Limb (tissue), 2 donors: ENCODE results near the gene GAL3ST2.
A peak's percentile ranks its signal among the peaks of the same experiment; 100 is the strongest.

Experiments used
- DNase-seq, 2 donors: peaks; one replicate each; pipeline ENCODE4 v3.0.0-alpha.2; 2016; ENCODE audit errors: extremely low spot score in 2 of 2

Gene GAL3ST2

DNA sequence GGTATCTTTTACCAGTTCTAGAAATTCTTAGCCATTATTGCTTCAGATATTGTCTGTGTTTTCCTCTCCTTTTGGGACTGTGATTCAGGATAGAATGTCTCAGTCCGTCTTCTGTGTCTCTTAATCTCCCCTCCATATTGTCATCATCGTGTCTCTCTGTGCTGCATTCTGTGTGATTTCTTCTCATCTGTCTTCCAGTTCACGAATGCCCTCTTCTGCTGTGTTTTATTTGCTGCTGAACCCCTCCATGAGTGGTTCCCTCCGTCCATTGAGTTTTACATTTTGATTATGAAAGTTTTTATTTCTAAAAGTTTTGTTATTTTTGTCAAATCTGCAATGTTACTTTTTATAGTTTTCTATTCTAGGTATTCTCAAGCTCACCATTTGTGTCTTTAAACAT lies 30.5 kb upstream of the GAL3ST2 start:
- DNase-seq = no peak

DNA sequence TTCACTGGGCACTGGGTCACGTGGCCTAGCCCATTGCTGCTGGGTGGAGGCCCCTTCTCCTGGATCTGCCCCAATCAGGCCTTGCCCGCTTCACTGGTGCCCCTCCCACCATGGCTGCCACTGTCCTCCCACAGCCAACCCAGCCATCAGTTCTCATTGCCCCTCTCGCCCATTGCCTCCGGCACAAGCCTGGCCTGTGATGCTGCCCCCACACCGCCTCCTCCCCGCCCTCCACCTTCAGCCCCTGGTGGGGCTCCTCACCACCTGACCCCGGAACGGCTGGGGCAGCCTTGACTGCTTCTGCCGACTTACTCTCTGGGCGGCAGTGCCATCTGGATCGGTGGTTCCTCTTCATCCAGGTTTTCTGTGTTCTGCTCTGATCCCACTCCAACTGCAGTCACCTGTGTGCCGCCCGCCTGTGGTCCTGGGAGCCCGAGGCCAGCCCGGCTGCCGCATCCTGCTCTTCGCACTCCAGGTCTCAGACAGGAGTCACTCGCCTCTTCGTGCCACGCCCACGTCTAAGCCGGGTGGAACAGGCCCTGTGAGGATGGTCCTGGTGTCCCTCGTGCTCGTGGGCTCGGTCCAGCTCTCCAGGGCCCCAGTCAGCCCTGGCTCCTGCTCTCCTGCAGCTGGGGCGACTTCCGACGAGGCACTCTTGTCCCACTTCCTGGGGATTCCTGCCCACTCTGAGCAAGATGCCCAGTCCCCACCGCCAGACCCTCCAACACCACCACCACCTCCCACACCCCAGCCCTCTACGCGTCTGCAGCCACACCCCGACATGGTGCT lies 28.0 kb upstream of the GAL3ST2 start:
- DNase-seq = no peak

DNA sequence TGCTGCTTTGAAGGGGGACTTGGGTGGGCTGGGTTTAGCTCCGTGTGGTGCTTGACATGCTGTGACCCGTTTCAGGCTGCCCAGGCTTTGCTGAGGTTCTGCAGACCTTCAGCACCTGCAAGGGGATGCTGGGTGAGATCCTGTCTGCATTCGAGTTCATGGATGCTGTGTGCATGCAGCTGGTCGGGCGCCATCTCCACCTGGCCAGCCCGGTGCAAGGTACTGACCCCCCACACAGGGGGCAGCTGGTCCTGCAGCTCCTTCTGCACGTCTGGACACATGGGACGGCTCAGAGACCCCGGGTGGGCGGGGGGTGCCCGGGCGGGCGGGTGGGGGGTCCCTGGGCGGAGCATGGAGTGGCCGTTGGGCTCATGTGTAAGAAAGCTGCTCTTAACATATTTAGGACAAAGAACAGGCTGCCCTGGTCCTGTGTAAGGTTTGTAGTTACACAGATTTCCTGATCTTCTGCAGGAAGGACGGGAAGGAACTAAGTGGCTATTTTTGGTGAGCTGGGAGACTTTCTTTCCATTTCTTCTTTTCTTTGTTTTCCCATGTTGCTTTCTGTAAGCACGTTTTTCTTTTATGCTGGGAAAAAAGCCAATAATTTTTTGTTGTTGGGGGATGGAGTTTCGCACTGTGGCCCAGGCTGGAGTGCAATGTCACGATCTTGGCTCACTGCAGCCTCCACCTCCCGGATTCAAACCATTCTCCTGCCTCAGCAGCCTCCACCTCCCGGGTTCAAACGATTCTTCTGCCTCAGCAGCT lies 26.4 kb upstream of the GAL3ST2 start:
- no peak for DNase-seq

DNA sequence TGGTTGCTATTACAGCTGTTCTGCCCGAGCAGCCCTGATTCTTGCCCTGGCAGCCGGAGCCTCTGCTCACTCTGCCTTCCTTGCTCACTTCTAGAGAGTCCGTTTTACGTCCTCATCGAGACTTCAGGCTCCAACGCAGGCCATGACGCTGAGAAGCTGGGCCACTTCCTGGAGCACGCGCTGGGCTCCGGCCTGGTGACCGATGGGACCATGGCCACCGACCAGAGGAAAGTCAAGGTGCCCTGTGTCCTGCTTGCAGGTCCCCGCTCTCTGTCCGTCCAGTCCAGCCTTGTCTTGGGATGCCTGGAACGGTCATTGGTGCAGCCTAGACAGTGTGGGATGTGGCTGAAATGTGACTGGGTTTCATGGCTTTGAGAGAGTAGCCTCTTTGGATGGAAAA lies 25.5 kb upstream of the GAL3ST2 start:
- no peak for DNase-seq

DNA sequence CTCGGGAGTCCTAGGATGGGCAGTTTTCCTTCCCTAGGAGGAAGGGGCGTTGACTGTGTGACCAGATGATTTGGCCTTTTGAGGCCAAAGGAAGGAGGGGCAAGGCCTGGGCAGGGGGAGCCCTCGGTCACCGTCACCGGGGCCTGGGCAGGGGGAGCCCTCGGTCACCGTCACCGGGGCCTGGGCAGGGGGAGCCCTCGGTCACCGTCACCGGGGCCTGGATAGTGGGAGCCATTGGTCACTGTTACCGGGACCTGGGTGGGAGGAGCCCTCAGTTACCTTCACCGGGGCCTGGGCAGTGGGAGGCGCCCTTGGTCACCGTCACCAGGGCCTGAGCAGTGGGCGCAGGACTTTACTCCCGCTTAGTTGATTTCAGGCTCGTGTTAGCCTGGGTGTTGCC lies 24.8 kb upstream of the GAL3ST2 start:
- no peak for DNase-seq

DNA sequence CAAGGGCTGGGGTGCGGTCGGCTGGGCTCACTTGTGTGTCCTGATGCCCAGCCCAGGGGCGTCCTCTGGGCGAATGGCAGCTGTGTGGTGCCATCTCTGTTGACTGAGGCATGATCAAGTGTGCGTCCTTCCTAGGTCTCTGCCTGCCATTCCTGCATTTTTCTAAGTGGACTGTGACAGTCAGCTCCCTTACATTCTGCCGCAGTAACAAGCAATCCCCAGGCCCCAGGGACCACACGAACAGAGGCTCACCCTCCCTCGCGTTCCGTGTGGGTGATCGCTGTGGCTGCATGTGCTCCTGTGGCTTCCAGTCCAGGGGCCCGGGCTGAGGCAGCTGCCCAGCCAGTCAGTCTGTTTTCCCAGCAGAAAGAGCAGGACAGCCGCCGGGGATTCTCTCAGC lies 24.4 kb upstream of the GAL3ST2 start:
- DNase-seq = no peak

DNA sequence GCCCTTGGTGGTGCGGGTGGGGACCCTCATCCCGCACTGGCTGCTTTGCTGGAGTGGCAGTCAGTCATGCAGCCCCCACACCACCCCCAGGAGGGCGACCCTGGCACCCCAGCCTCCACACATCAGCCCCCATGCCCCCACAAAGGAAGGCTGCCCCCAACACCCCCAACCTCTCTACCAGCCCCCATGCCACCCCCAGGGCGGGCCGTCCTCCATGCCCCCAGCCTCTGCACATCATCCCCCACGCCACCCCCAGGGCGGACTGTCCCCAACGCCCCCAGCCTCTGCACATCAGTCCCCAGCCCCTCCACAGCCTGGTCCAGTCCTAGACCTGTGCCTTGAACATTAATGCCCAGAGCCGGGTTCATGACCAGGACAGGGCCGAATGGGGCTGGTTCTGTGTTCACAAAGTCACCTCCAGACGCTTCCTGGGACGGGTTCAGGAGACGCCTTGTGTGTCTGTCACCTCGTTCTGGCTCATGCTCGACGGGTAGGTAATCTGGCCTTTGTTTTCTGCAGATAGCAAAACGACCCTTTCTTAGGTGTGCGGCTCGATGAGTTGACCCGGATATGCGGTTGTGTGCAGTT lies 23.8 kb upstream of the GAL3ST2 start:
- DNase-seq = no peak

DNA sequence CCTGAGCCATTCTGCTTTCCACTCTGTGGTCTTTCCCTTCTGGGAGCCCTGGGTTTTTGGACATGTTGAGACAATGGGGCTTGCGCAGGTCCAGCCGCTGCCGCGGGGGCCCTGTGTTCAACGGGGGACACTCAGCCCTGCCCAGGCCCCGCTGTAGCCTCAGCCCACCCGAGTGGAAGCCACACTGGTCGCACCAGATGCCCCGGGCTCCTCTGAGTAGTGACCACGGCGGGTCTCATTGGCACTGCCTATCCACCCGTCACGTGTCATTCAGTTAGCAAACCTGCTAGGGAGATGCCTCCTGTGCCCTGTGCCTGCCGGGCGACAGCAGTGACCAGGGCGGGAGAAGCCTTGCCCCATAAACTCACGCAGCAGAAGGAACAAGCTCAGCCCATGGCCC lies 23.1 kb upstream of the GAL3ST2 start:
- no peak for DNase-seq

DNA sequence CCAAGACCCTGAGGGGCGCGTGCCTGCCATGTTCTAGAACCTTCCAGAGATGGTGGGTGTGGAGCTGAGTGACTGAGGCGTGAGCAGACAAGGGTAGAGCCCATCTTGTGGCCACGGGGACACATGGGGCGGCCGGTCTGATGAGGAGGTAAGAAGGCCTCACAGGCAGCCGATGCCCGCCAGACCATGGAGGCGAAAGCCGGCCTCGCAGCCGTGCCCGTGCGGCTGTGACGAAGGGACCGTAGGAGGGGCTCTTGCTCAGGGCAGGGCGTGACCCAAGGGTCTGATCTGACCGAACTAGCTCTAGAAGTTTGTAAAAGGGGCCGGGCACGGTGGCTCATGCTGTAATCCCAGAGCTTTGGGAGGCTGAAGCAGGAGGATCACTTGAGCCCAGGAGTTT lies 22.6 kb upstream of the GAL3ST2 start:
- DNase-seq = no peak

DNA sequence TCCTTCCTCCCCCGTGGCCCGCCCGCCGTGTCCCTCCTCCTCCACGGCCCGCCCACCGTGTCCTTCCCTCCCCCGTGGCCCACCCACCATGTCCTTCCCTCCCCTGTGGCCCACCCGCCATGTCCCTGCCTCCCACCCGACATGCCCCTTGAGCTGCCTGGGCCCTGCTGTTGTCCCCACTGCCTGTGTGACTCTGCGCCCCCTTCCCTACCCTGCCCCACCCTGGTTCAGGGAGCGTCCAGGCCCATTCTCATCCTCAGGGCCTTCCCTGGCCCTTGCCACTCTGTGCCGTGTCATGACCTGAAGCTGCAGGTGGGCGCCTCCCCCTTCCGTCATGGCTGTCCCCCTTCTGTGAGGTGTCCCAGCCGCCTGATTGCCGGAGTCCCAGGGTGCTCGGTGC lies 21.5 kb upstream of the GAL3ST2 start:
- DNase-seq = no peak

DNA sequence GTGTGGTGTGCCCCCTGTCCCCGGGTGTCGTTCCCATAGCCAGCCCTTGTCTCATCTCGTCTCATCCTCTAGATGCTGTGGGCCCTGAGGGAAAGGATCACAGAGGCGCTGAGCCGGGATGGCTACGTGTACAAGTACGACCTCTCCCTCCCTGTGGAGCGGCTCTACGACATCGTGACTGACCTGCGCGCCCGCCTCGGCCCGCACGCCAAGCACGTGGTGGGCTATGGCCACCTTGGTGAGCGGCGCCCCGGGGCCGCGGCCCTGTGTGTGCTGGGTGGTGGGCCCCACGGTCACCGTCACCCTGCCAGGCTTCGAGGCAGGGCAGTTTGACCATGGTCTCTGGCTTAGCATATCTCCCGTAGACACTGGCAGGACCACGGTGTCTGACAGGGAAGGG lies 20.8 kb upstream of the GAL3ST2 start:
- DNase-seq = no peak

DNA sequence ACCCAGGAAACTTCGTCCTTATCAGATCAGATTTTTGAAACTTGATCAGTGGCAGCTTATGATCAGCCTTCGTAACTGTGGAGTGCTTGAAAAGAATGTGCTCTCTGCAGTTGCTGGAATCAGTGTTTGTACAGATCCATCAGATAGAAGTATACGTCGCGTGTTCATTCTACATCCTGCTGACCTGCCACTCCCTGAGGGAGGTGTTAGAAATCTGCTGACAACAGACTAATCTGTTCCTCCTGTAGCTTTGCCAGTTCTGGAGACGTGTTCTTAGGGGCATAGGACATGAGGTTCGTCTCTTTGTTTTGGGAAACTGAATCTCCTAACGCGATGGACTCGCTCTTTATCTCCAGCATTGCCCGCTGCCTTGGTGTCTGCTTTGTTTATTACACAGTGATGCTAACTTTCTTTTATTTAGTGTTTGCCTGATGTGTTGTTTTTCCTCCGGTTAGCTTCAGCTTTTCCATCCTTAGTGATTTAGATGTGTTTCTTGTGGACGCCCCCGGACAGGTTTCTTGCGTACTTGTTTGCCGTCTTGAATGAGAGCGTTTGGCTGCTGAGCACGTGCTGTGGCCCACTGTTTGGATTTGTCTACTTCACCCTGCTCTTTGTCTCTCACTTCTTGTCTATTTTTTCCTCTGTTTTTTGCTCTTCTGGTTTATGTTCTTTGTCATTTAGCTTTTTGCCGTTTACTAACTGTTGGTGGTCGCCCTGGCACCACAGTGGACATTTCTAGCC lies 17.4 kb upstream of the GAL3ST2 start:
- peak in 1 of 2 donors; percentile 3 for DNase-seq

DNA sequence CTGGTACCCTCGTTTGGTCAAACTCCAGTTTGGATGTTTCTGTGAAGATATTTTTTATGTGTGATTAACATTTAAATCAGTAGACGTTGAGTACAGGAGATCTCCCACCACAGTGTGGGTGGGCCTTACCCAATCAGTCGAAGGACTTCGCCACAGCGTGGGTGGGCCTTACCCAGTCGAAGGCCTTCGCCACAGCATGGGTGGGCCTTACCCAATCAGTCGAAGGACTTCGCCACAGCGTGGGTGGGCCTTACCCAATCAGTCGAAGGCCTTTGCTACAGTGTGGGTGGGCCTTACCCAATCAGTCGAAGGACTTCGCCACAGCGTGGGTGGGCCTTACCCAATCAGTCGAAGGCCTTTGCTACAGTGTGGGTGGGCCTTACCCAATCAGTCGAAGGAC lies 16.7 kb upstream of the GAL3ST2 start:
- DNase-seq = peak in 1 of 2 donors; percentile 17

DNA sequence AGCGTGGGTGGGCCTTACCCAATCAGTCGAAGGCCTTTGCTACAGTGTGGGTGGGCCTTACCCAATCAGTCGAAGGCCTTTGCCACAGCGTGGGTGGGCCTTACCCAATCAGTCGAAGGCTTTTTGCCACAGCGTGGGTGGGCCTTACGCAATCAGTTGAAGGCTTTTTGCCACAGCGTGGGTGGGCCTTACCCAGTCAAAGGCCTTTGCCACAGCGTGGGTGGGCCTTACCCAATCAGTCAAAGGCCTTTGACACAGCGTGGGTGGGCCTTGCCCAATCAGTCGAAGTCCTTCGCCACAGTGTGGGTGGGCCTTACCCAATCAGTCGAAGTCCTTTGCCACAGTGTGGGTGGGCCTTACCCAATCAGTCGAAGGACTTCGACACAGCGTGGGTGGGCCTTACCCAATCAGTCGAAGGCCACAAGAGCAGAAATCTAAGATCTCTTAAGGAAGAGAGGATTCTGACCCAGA lies 16.3 kb upstream of the GAL3ST2 start:
- peak in 1 of 2 donors; percentile 33 for DNase-seq

DNA sequence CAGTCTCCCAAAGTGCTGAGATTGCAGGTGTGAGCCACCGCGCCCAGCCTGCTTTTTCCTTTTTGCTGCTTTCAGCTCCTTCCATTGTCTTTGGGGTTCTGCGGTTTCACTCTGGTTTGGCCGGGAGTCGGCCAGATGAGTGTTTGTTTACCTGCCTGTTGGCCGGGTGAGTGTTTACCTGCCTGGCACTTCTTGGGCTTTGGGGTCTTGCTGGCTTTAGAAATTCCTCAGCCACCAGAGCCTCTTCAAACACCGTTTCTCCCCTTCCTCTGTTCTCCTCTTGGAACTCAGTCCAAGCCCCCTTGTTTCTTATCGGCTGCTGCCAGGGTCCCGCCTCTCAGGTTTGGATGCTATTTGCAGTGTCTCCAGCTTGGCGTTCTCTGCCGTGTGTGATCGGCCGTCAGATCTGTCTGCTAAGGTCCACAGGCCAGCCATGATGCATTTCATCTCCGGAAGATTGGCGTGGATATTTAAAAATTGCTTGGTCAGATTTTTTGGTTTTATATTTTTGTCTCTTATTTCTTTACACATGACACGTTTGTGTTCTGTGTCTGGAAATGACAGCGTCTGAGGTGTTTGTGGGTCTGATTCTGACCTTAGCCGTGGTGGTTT lies 14.2 kb upstream of the GAL3ST2 start:
- no peak for DNase-seq

DNA sequence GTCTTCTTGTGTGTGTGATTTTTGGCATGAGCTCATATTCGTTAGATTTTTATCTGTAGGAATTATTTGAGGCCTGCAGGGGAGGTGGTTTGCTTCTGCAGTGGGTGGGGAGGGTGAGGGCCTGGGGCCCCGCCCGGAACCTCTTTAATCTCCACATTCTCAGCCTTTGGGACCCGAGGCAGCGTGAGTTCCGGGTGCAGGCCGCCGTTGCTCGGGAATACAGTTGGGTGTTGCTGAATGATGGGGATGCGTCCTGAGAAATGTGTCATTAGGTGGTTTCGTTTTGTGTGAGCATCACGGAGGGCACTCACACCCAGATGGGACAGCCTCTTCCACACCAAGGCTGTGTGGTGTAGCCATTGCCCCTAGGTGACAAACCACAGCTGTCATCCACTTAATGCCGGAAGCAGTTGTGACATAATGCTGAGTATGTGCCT lies 13.7 kb upstream of the GAL3ST2 start:
- no peak for DNase-seq

DNA sequence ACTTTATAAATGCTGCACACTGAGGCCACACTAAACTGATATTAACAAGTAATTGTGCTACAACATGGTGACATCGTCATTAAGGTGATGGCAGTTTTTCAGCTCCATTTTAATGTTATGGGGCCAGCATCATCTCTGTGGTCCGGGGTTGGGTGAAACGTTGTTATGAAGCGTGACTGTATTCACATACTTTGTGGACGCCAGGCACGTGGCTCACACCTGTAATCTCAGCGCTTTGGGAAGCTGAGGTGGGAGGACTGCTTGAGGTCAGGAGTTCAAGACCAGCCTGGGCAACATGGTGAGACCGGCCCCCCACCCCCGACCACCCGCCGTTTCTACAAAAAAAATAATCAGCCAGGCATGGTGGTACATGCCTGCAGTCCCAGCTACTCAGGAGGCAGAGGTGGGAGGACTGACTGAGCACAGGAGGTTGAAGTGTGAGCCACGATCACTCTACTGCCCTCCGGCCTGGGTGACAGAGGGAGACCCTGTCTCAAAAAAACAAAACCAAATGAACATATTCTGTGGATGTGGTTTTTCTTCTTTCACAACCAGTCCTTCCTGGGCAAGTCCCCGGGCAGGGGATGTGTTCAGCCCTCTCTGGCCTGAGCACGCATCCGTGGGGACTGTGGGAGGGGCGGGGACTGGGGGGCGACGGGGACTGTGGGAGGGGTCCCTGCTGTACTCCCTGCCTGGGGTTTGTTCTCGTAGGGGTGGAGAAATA lies 12.9 kb upstream of the GAL3ST2 start:
- no peak for DNase-seq

DNA sequence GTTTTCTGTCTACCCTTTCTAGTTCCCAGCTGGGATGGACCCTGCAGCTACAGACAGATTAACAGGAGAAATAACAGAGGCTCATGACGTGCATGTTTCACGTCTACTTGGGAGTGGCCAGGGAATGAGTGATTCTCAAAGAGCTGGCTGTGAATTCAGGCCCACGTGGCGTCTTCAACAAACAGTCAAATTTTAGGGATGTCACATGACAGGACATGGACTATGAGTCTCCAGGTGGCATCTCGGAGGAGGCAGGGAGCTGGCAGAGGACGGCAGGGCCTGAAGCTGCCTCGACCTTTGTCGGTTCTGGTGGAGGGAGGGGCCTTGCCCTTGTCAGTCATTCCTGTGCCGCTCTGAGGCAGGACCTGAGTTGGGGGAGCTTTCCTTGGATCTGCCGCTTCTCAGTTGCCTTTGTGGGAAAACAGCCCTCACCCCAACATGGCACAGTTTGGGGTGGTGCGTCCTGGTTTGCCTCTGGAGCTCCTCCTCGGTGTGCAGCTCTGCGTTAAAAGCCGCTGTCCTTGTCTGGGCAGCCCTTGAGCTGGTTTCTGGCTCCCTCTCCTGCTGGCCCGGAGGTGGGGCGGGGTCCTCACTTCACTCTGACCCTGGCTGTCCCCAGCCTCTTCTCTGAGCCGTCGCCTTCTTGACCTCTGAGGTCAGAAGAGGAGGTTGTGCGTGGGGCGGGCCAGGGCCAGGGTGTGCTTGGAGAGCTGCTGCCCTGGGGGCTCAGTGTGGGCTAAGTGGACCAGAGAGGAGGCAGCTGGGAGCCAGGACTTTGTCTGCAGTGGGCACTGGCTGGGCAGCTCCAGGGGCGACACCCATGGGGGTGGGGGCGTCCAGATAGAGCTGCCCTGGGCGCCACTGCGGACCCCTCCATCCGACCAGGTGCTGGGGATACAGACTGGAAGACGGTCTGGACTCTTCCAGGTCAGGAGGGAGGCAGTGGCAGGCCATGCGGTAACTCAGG lies 12.1 kb upstream of the GAL3ST2 start:
- DNase-seq = peak in 1 of 2 donors; percentile 32

DNA sequence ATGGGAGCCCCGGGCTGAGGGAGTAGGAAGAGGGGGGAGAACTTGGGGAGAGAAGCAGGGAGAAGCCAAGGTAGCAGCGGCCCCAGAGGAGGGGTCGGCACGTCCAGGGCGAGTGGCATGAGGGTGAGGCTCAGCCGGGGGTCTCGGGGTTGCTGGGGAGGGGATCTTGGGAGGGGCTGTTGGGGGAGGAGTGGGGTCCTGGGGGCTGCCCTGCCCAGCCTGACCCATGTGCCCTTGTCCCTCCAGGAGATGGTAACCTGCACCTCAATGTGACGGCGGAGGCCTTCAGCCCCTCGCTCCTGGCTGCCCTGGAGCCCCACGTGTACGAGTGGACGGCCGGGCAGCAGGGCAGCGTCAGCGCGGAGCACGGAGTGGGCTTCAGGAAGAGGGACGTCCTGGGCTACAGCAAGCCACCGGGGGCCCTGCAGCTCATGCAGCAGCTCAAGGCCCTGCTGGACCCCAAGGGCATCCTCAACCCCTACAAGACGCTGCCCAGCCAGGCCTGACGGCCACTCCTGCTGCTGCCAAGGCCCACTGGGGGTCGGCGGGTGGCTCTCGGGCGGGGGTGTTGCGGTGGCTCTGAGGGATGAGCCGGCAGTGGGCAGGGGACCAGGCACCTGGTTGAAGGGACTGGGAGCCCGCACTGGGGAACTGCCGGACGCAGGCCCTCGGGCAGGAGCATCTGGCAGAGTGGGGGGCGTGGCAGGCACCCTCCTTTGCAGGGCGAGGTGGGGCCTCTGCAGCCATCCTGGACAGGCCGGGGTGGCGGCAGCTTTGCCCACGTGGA lies 9.0 kb upstream of the GAL3ST2 start:
- peak in 1 of 2 donors; percentile 28 for DNase-seq
